GM12878 (cell line): Measurements from ENCODE around the gene MAD2L2. TPM values are rescaled to one million over a fixed set of nuclear protein-coding genes. Genes with fewer than 3 reads are reported as not detected.
A peak's percentile ranks its signal among the peaks of the same experiment; 100 is the strongest.

Experiments
- ATAC-seq: fragments of 200-7000 bp; cut with Tn5 transposase; 3 replicates; pipeline ENCODE4 v1.9.1; 2020; ENCODE audit warnings: mild to moderate bottlenecking, moderate library complexity
- BruUV-seq: library from RNA; stranded (reverse); fragments of 400-500 nt; replicated peaks from 2 replicates; lab custom pipeline; 2021; lab: Mats Ljungman, UMichigan
- CTCF ChIA-PET: fragments of 300-600 bp; sonication (Branson Sonifier 250); formaldehyde crosslinking; extraction: SDS; loops from one replicate; lab custom pipeline; 2021; ENCODE audit warnings: inconsistent platforms; lab: Yijun Ruan, JAX
- POLR2A ChIA-PET: fragments of 350-600 bp; formaldehyde crosslinking; extraction: SDS; loops from one replicate; lab custom pipeline; 2021; ENCODE audit warnings: inconsistent platforms; lab: Charles Lee
- RAD21 ChIA-PET: fragments of 300-600 bp; sonication (Branson Sonifier 250); formaldehyde crosslinking; loops from one replicate; lab custom pipeline; 2023; ENCODE audit warnings: antibody characterized with exemption; ENCODE audit not compliant: unreplicated experiment; lab: Charles Lee
- SMC1A ChIA-PET: fragments of 300-600 bp; sonication (Branson Sonifier 250); formaldehyde crosslinking; loops from one replicate; lab custom pipeline; 2023; ENCODE audit not compliant: unreplicated experiment, uncharacterized antibody; lab: Charles Lee
- DNase-seq: peaks from one replicate; pipeline ENCODE4 v3.0.0-alpha.2; 2011; ENCODE audit warnings: low read depth, low spot score
- FAIRE-seq: peaks from 3 replicates; lab custom pipeline; 2011; peaks lifted over from hg19 to GRCh38; lab: Jason Lieb, UNC
- H2AFZ ChIP-seq: 2 replicates; pipeline ENCODE4 v1.6.0; 2011; ENCODE audit warnings: low read depth, low read length, control low read depth; ENCODE audit not compliant: control insufficient read depth
- H3K27ac ChIP-seq: 2 replicates; pipeline ENCODE4 v1.5.1; 2011; ENCODE audit warnings: control low read depth; ENCODE audit not compliant: control insufficient read depth, insufficient read depth
- H3K27me3 ChIP-seq, 2 experiments: replicated peaks in 1 of 2; 2 replicates each; pipeline versions ENCODE4 v1.6.0 to v1.6.1; 2011; ENCODE audit warnings: low read length in 1 of 2; ENCODE audit not compliant: control insufficient read depth in 2 of 2, insufficient read depth in 2 of 2
- H3K36me3 ChIP-seq, 2 experiments: 2 replicates each; pipeline ENCODE4 v1.5.1; 2011; ENCODE audit warnings: low read length in 1 of 2; ENCODE audit not compliant: control insufficient read depth in 2 of 2, insufficient read depth in 2 of 2
- H3K4me1 ChIP-seq: 2 replicates; pipeline ENCODE4 v1.6.1; 2011; ENCODE audit warnings: mild to moderate bottlenecking, low read length, moderate library complexity, mixed read lengths; ENCODE audit not compliant: control insufficient read depth, insufficient read depth
- H3K4me2 ChIP-seq: 2 replicates; pipeline ENCODE4 v1.6.0; 2011; ENCODE audit warnings: control low read depth; ENCODE audit not compliant: control insufficient read depth, insufficient read depth
- H3K4me3 ChIP-seq: fragments of 200-600 bp; sonication (generic); 2 replicates; pipeline ENCODE4 v1.5.1; 2016
- H3K79me2 ChIP-seq: 2 replicates; pipeline ENCODE4 v1.6.0; 2011; ENCODE audit warnings: low read length; ENCODE audit not compliant: control insufficient read depth, insufficient read depth
- H3K9ac ChIP-seq: 2 replicates; pipeline ENCODE4 v1.8.0; 2011; ENCODE audit warnings: low read length, control low read depth, mixed read lengths; ENCODE audit not compliant: control insufficient read depth, insufficient read depth
- H3K9me3 ChIP-seq: replicated peaks from 3 replicates; pipeline ENCODE4 v1.5.1; 2011; ENCODE audit warnings: mild to moderate bottlenecking, low read length; ENCODE audit not compliant: control insufficient read depth, insufficient read depth
- H4K20me1 ChIP-seq: 2 replicates; pipeline ENCODE4 v1.6.0; 2011; ENCODE audit not compliant: control insufficient read depth, insufficient read depth
- ATF7 ChIP-seq: fragments of 450-650 bp; IDR thresholded peaks from 2 replicates; pipeline ENCODE4 v1.6.1; 2016; ENCODE audit warnings: low read depth, mild to moderate bottlenecking
- BACH1 ChIP-seq: fragments of 450-650 bp; IDR thresholded peaks from 2 replicates; pipeline ENCODE4 v1.6.1; 2017; ENCODE audit warnings: mild to moderate bottlenecking, borderline replicate concordance
- BCLAF1 ChIP-seq: fragments of 450-650 bp; IDR thresholded peaks from 2 replicates; pipeline ENCODE4 v1.6.1; 2017; ENCODE audit warnings: antibody characterized with exemption, mild to moderate bottlenecking, moderate library complexity
- BHLHE40 ChIP-seq, 2 experiments: fragments of 450-650 bp in 1 of 2; IDR thresholded peaks; 2 replicates each; pipeline ENCODE4 v1.6.1; 2011 to 2017; ENCODE audit warnings: low read depth in 2 of 2, borderline replicate concordance in 1 of 2, improper control_type of control experiment in 1 of 2, low read length in 1 of 2, mild to moderate bottlenecking in 1 of 2
- GATAD2B ChIP-seq: fragments of 450-650 bp; conservative IDR thresholded peaks from 2 replicates; pipeline ENCODE4 v1.6.1; 2017; ENCODE audit warnings: low read depth, mild to moderate bottlenecking, moderate library complexity
- HDGF ChIP-seq: fragments of 450-650 bp; IDR thresholded peaks from 2 replicates; pipeline ENCODE4 v1.6.1; 2016; ENCODE audit warnings: antibody characterized with exemption
- HSF1 ChIP-seq: fragments of 150-350 bp; IDR thresholded peaks from 2 replicates; pipeline ENCODE4 v1.6.1; 2014; ENCODE audit warnings: mild to moderate bottlenecking, low read depth, low read length
- MAX ChIP-seq: IDR thresholded peaks from 2 replicates; pipeline ENCODE4 v1.6.1; 2012; ENCODE audit warnings: low read depth, low read length, improper control_type of control experiment
- MYC ChIP-seq: IDR thresholded peaks from 2 replicates; pipeline ENCODE4 v1.6.1; 2011; ENCODE audit warnings: mild to moderate bottlenecking, low read length, moderate library complexity, inconsistent platforms; ENCODE audit not compliant: insufficient read depth, insufficient replicate concordance, insufficient read length, severe bottlenecking
- NFXL1 ChIP-seq: fragments of 450-650 bp; IDR thresholded peaks from 2 replicates; pipeline ENCODE4 v1.6.1; 2017; ENCODE audit warnings: antibody characterized with exemption, mild to moderate bottlenecking, borderline replicate concordance
- POU2F2 ChIP-seq: IDR thresholded peaks from 3 replicates; pipeline ENCODE4 v1.6.1; 2011; ENCODE audit warnings: low read depth, mild to moderate bottlenecking, low read length, borderline replicate concordance
- SIX5 ChIP-seq: IDR thresholded peaks from 2 replicates; pipeline ENCODE4 v1.6.1; 2011; ENCODE audit warnings: mild to moderate bottlenecking, low read depth, low read length, moderate library complexity; ENCODE audit not compliant: severe bottlenecking
- SP1 ChIP-seq: IDR thresholded peaks from one replicate; pipeline ENCODE4 v1.6.1; 2011; ENCODE audit warnings: low read depth, low read length
- SPI1 ChIP-seq: IDR thresholded peaks from 2 replicates; pipeline ENCODE4 v1.6.1; 2011; ENCODE audit warnings: low read depth, mild to moderate bottlenecking, low read length, moderate library complexity, borderline replicate concordance; ENCODE audit not compliant: insufficient read depth
- STAT1 ChIP-seq: fragments of 450-650 bp; conservative IDR thresholded peaks from 2 replicates; pipeline ENCODE4 v1.6.1; 2014; ENCODE audit warnings: antibody characterized with exemption, mild to moderate bottlenecking
- TARDBP ChIP-seq: IDR thresholded peaks from 2 replicates; pipeline ENCODE4 v1.6.1; 2016; ENCODE audit warnings: borderline replicate concordance
- YY1 ChIP-seq: IDR thresholded peaks from 2 replicates; pipeline ENCODE4 v1.6.1; 2011; ENCODE audit warnings: low read depth, mild to moderate bottlenecking, low read length
- ZSCAN29 ChIP-seq: fragments of 450-650 bp; IDR thresholded peaks from 2 replicates; pipeline ENCODE4 v1.6.1; 2017; ENCODE audit warnings: mild to moderate bottlenecking, moderate library complexity
- WGBS: methylation state at CpG from one replicate; pipeline ENCODE4 v1.1.6; 2016; ENCODE audit warnings: low lambda C conversion rate; ENCODE audit not compliant: insufficient replicate concordance, insufficient coverage; ENCODE audit errors: missing lambda C conversion rate; 5-methylcytosine and 5-hydroxymethylcytosine counted together
- in situ Hi-C: fragments of 300-500 bp; cut with MboI; formaldehyde crosslinking; loops from 9 replicates; pipeline ENCODE4 v1.14.3; 2018; ENCODE audit warnings: mixed read lengths
- intact Hi-C: fragments of 100-400 bp; cut with micrococcal nuclease; formaldehyde crosslinking; loops from one replicate; pipeline ENCODE4 v1.14.2; 2022; ENCODE audit not compliant: unreplicated experiment
- polyA plus RNA-seq, 11 experiments: library from polyadenylated mRNA; depleted of rRNA in 4 of 11; unstranded in 6 of 11; stranded (reverse) in 5 of 11; fragments of >200 nt; fragmentation: Nextera tagmentation in 4 of 11; fragmentation: Illumina TruSeq in 1 of 11; extraction: Ambion mirVana in 4 of 11; extraction: Trizol in 1 of 11; gene quantifications; 1 replicate in 1 of 11; 2 replicates in 10 of 11; pipeline versions ENCODE4 v1.2.1 to v1.2.3, GENCODE V29; 2011 to 2016; ENCODE audit warnings: inconsistent platforms in 2 of 11, missing spikeins in 2 of 11, low read depth in 1 of 11
- total RNA-seq, 4 experiments: library from RNA; depleted of rRNA in 3 of 4; stranded (reverse); fragments of >200 nt in 3 of 4; fragmentation: Illumina TruSeq in 1 of 4; extraction: Trizol in 1 of 4; gene quantifications; 2 replicates each; pipeline versions ENCODE4 v1.2.1 to v1.2.3, GENCODE V29; 2013 to 2021

Gene MAD2L2
- total and polyA plus RNA-seq, 10 of the 15 experiments (the other 5 are each of a cell fraction or from before 2014, with no cell fraction given), result 3.5 to 95.0 (median 53.2) TPM

GRCh38 chr1:11652203-11652780 lies 28.7 kb downstream of the MAD2L2 start (continued):
- no peak for TF ChIP-seq ATF7
- no peak for TF ChIP-seq BHLHE40 (IDR thresholded peaks at IDR 0.05; ENCODE audit: borderline replicate concordance in 1 of 2, low read depth in 2 of 2, low read length in 1 of 2)

GRCh38 chr1:11651017-11651416 lies 29.9 kb downstream of the MAD2L2 start:
- peak overlapping the region; percentile 28; the same call in 1 of the 2 replicates for H3K4me2 ChIP-seq
- TF ChIP-seq GATAD2B (no peak), NFXL1 (no peak), STAT1 (no peak), BCLAF1 (no peak), MYC (no peak), YY1 (no peak), POU2F2 (no peak), ZSCAN29 (no peak), TARDBP (no peak), BACH1 (no peak), SP1 (no peak), HSF1 (no peak), SIX5 (no peak), SPI1 (no peak), HDGF (no peak), MAX (no peak)
- TF ChIP-seq, all 136 proteins: peak for 0
- no TSS peak for BruUV-seq
- DNase-seq (no peak), FAIRE-seq (no peak), ATAC-seq (no peak)
- no peak overlapping the region for H3K4me3 ChIP-seq
- RAD21 ChIA-PET, result interaction anchor here (0.9 to 3.3 kb wide), 8 partner anchors 13 to 97 kb away, joined by 3 to 25 read pairs (median 5); partner anchors contain the start of gene FBXO6
- SMC1A ChIA-PET, result interaction anchor here (1.2 to 1.6 kb wide), 4 partner anchors 13 to 85 kb away, joined by 3 to 5 read pairs (median 4); partner anchors contain the start of genes AGTRAP and FBXO6
- CTCF ChIA-PET, result interaction anchor here (1.0 to 3.2 kb wide), 17 partner anchors 13 to 613 kb away, joined by 3 to 36 read pairs (median 6); partner anchors contain the start of genes AGTRAP and FBXO6
- no peaks in the 10 kb centered on the region for H4K20me1 ChIP-seq
- no peak overlapping the region for H3K9ac ChIP-seq
- H3K27ac ChIP-seq, result no peak overlapping the region
- H3K36me3 ChIP-seq, result no peaks in the 10 kb centered on the region
- H3K9me3 ChIP-seq, result no peaks in the 10 kb centered on the region
- WGBS, result 71% methylated on average over 4 of the region's 4 CpGs
- in situ Hi-C loops (no loop called here), intact Hi-C loops (no loop called here)
- peaks cover 5% of the 10 kb centered on the region for H3K4me1 ChIP-seq
- POLR2A ChIA-PET, result interaction anchor here (0.5 to 1.1 kb wide), 2 partner anchors 60 to 271 kb away, joined by 3 to 4 read pairs; no protein-coding TSS in a partner anchor
- no peaks in the 10 kb centered on the region; a peak in 2 of 4 replicates for H3K27me3 ChIP-seq
- H2AFZ ChIP-seq, result no peak overlapping the region
- no peaks in the 10 kb centered on the region for H3K79me2 ChIP-seq
